Measurements from ENCODE around the gene TTC22. TPM values are rescaled to one million over a fixed set of nuclear protein-coding genes. Genes with fewer than 3 reads are reported as not detected.

Gene TTC22
- polyA plus RNA-seq, 2 of the 4 experiments (the other 2 are of a cell fraction) = not detected

DNA sequence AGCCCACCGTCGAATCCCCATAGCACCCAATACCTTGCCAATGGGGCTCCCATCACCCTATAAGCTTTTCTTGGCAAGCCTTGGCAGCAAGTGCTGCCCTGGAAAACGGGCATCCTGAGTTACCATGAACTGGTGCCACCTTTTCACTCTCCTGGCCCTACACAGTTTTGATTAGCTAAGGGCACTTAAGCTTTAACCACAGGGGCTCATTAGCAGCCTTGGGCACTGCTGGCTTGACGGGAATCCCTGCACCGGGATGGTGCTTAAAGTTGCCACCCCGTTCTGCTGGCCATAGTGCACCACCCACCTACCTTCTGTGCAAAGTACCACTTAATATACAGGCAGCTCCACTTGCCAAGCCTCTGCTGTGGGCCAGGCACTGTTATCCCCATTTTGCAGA lies 50.5 kb downstream of the TTC22 start:
- CTCF ChIA-PET = interaction anchor here (1.0 kb wide), 1 partner anchor 680 kb away, joined by 3 read pairs; no protein-coding TSS in a partner anchor
- Histone ChIP-seq H3K27ac (no peak overlapping the region), H3K4me3 (no peak overlapping the region), H3K4me1 (no peaks in the 10 kb centered on the region), H3K9me3 (no peaks in the 10 kb centered on the region), H3K4me2 (no peak overlapping the region)
- WGBS (ENCODE audit: missing lambda C conversion rate) = 39% methylated on average over 3 of the region's 6 CpGs
- DNase-seq (ENCODE audit: low read depth in 1 of 2, low spot score in 1 of 2) (no peak), FAIRE-seq (no peak), ATAC-seq (no peak)
- POLR2A ChIA-PET = no interaction called here
- no peak for TF ChIP-seq MYC (IDR thresholded peaks at IDR 0.05; ENCODE audit: borderline replicate concordance, low read length)
- TF ChIP-seq, protein P1, sequence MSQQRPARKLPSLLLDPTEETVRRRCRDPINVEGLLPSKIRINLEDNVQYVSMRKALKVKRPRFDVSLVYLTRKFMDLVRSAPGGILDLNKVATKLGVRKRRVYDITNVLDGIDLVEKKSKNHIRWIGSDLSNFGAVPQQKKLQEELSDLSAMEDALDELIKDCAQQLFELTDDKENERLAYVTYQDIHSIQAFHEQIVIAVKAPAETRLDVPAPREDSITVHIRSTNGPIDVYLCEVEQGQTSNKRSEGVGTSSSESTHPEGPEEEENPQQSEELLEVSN (IDR thresholded peaks at IDR 0.05; ENCODE audit: borderline replicate concordance, low read depth) = no peak
- TF ChIP-seq PHF8 (IDR thresholded peaks at IDR 0.05; ENCODE audit: borderline replicate concordance, low read depth) = no peak
- no peak for TF ChIP-seq ZFP36 (IDR thresholded peaks at IDR 0.05; ENCODE audit: borderline replicate concordance, partially characterized antibody)
- TF ChIP-seq CBX2 (IDR thresholded peaks at IDR 0.05; ENCODE audit: borderline replicate concordance, low read depth) = no peak
- no peak for TF ChIP-seq RARB (CRISPR knock-in tag; IDR thresholded peaks at IDR 0.05)
- TF ChIP-seq FOXS1 (CRISPR knock-in tag; IDR thresholded peaks at IDR 0.05) = no peak
- no peak for TF ChIP-seq EHMT2 (IDR thresholded peaks at IDR 0.05; ENCODE audit: low read depth)
- no peak for TF ChIP-seq NR3C1 (IDR thresholded peaks at IDR 0.05)
- no peak for TF ChIP-seq ZSCAN20 (CRISPR knock-in tag; IDR thresholded peaks at IDR 0.05)
- no peak for TF ChIP-seq RNF2 (IDR thresholded peaks at IDR 0.05; ENCODE audit: borderline replicate concordance, low read depth)
- TF ChIP-seq USF2 (IDR thresholded peaks at IDR 0.05) = no peak
- no peak for TF ChIP-seq TP53 (CRISPR knock-in tag; IDR thresholded peaks at IDR 0.05)
- TF ChIP-seq RAD21 (conservative IDR thresholded peaks at IDR 0.05 in 1 of 2, IDR thresholded peaks at IDR 0.05 in 1 of 2) = no peak

GRCh38 chr1:54748094-54748835 lies 52.9 kb downstream of the TTC22 start:
- no peaks in the 10 kb centered on the region for H3K9me3 ChIP-seq
- WGBS (ENCODE audit: missing lambda C conversion rate) = 86% methylated on average over 6 of the region's 14 CpGs
- no peak overlapping the region for H3K4me3 ChIP-seq
- ChIA-PET CTCF (no interaction called here), POLR2A (no interaction called here)
- ATAC-seq = no peak
- no peak overlapping the region for H3K4me2 ChIP-seq
- no peaks in the 10 kb centered on the region for H3K4me1 ChIP-seq
- FAIRE-seq = no peak
- no peak for DNase-seq (ENCODE audit: low read depth in 1 of 2, low spot score in 1 of 2)
- TF ChIP-seq, protein P1 (IDR thresholded peaks at IDR 0.05; ENCODE audit: borderline replicate concordance, low read depth) = no peak
- TF ChIP-seq ESRRA (IDR thresholded peaks at IDR 0.05; ENCODE audit: borderline replicate concordance, low read length) (no peak), ATOH8 (CRISPR knock-in tag; IDR thresholded peaks at IDR 0.05; ENCODE audit: low read depth) (no peak)
- H3K27ac ChIP-seq = no peak overlapping the region

- ChIA-PET POLR2A (no interaction called here), CTCF (no interaction called here)
- H3K9me3 ChIP-seq = no peaks in the 10 kb centered on the region
- H3K4me3 ChIP-seq = no peak overlapping the region
- no peaks in the 10 kb centered on the region for H3K4me1 ChIP-seq
- no peak for DNase-seq (ENCODE audit: low read depth in 1 of 2, low spot score in 1 of 2)
- no peak overlapping the region for H3K4me2 ChIP-seq
- no peak for ATAC-seq
- FAIRE-seq = no peak
- TF ChIP-seq RARB (CRISPR knock-in tag; IDR thresholded peaks at IDR 0.05) = no peak
- TF ChIP-seq HDAC2 (IDR thresholded peaks at IDR 0.05) = no peak
- TF ChIP-seq USF2 (IDR thresholded peaks at IDR 0.05) = no peak
- TF ChIP-seq FOSB (CRISPR knock-in tag; IDR thresholded peaks at IDR 0.05) = no peak
- TF ChIP-seq GATA3 (IDR thresholded peaks at IDR 0.05; ENCODE audit: borderline replicate concordance) = no peak
- TF ChIP-seq SREBF2 (IDR thresholded peaks at IDR 0.05) = no peak
- no peak for TF ChIP-seq BCL3 (IDR thresholded peaks at IDR 0.05)
- TF ChIP-seq MAFK (IDR thresholded peaks at IDR 0.05; ENCODE audit: partially characterized antibody) = no peak
- TF ChIP-seq POLR2AphosphoS2 (conservative IDR thresholded peaks at IDR 0.05; ENCODE audit: low read length) = no peak
- no peak for TF ChIP-seq KDM1A (IDR thresholded peaks at IDR 0.05; ENCODE audit: low read depth)
- no peak for TF ChIP-seq ATOH8 (CRISPR knock-in tag; IDR thresholded peaks at IDR 0.05; ENCODE audit: low read depth)
- TF ChIP-seq, protein P1 (IDR thresholded peaks at IDR 0.05; ENCODE audit: borderline replicate concordance, low read depth) = no peak
- TF ChIP-seq RNF2 (IDR thresholded peaks at IDR 0.05; ENCODE audit: borderline replicate concordance, low read depth) = no peak
- no peak overlapping the region for H3K27ac ChIP-seq
- 92% methylated on average over 2 of the region's 4 CpGs for WGBS (ENCODE audit: missing lambda C conversion rate)
These were observed 55.3 kb downstream of the TTC22 start for GRCh38 chr1:54745864-54746263.

All from A549 (cell line).